Karpas-422 (cell line): ENCODE results near the gene DDOST. TPM values are rescaled to one million over a fixed set of nuclear protein-coding genes. Genes with fewer than 3 reads are reported as not detected.

Experiments used
- DNase-seq: peaks from one replicate; pipeline ENCODE4 v3.0.0-alpha.2; 2015
- H2AFZ ChIP-seq: fragments of 200-600 bp; sonication (generic); 2 replicates; pipeline ENCODE4 v1.6.1; 2014; ENCODE audit warnings: antibody characterized with exemption, low read length, mixed read lengths
- H3K27ac ChIP-seq: fragments of 200-600 bp; sonication (generic); 2 replicates; pipeline ENCODE4 v1.5.1; 2014; ENCODE audit warnings: mild to moderate bottlenecking, low read length, moderate library complexity
- H3K27me3 ChIP-seq: fragments of 200-600 bp; sonication (generic); 2 replicates; pipeline ENCODE4 v1.6.1; 2014; ENCODE audit warnings: low read length, mixed read lengths
- H3K36me3 ChIP-seq: fragments of 200-600 bp; sonication (generic); 2 replicates; pipeline ENCODE4 v1.6.1; 2014; ENCODE audit warnings: low read length, mixed read lengths; ENCODE audit not compliant: insufficient read depth
- H3K4me1 ChIP-seq: fragments of 200-600 bp; sonication (generic); 2 replicates; pipeline ENCODE4 v1.6.1; 2014; ENCODE audit warnings: mild to moderate bottlenecking, low read length, mixed read lengths
- H3K4me2 ChIP-seq: fragments of 200-600 bp; sonication (generic); 2 replicates; pipeline ENCODE4 v1.6.1; 2014; ENCODE audit warnings: low read length, low read depth, mild to moderate bottlenecking; ENCODE audit not compliant: poor library complexity, severe bottlenecking
- H3K4me3 ChIP-seq: fragments of 200-600 bp; sonication (generic); 2 replicates; pipeline ENCODE4 v1.5.1; 2014; ENCODE audit warnings: mild to moderate bottlenecking, antibody characterized with exemption, low read length, mixed read lengths
- H3K79me2 ChIP-seq: fragments of 200-600 bp; sonication (generic); 2 replicates; pipeline ENCODE4 v1.6.1; 2014; ENCODE audit warnings: mild to moderate bottlenecking, low read length, mixed read lengths
- H3K9ac ChIP-seq: fragments of 200-600 bp; sonication (generic); 2 replicates; pipeline ENCODE4 v1.6.0; 2014; ENCODE audit warnings: low read length
- H3K9me2 ChIP-seq: fragments of 200-600 bp; sonication (generic), shearing (Covaris generic); replicated peaks from 2 replicates; pipeline ENCODE4 v1.6.0; 2014; ENCODE audit warnings: mild to moderate bottlenecking, low read length, moderate library complexity; ENCODE audit not compliant: insufficient read depth
- H3K9me3 ChIP-seq: fragments of 300-700, 200-600 bp; sonication (generic); 2 replicates; pipeline ENCODE4 v1.6.1; 2014; ENCODE audit warnings: low read length, mixed read lengths
- H4K20me1 ChIP-seq: fragments of 200-600 bp; sonication (generic); 2 replicates; pipeline ENCODE4 v1.6.1; 2014; ENCODE audit warnings: mild to moderate bottlenecking, antibody characterized with exemption, low read length, low read depth; ENCODE audit not compliant: insufficient read depth
- total RNA-seq: library from RNA; depleted of rRNA; stranded (reverse); fragments of >200 nt; shearing (Covaris generic); gene quantifications from 2 replicates; pipeline ENCODE4 v1.2.3, GENCODE V29; 2014; ENCODE audit warnings: low replicate concordance

DDOST gene
- total RNA-seq, 1 experiment from 2014 or later, result 161 TPM

DNA sequence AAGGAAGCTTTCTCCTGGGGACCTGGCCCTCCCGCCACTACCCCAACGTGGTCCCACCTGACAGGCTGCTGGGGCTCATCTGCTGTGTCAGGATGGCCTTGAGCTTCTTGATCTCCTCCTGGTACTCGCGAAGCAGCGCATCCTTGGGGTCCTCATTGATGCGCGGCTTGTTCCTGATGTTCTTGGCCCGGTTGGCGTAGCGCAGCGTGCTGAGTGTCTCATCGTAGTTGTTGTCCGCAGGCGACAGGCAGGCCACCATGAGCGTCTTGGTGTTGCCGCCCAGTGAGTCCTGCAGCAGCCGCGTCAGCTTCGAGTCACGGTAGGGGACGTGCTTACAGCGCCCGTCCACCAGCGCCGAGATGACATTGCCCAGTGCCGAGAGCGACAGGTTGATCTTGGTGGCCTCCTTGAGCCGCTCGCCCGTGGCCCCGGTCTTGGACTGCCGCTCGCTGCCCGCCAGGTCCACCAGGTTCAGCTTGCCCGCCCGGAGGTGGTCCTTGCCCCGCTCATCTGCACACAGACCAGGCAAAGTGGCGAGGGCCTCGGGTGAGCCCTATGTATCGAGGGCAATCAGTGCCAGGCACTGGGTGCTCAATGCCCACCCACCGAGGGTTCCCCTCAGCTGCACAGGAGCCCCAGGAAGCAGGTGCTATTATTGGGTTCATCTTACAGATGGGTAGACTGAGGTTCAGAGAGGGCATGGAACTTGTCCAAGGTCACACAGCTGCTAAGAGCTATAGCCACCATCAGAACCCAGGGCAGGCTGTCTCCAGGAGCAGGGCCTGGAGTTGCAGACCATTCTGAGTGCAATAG is 43.4 kb upstream of the DDOST start:
- DNase-seq, result no peak
- Histone ChIP-seq H3K9ac (no peak overlapping the region), H3K36me3 (no peaks in the 10 kb centered on the region), H3K4me1 (no peaks in the 10 kb centered on the region), H3K27ac (no peak overlapping the region), H3K27me3 (no peaks in the 10 kb centered on the region), H3K9me2 (no peaks in the 10 kb centered on the region), H3K79me2 (no peaks in the 10 kb centered on the region), H3K9me3 (no peaks in the 10 kb centered on the region), H3K4me2 (no peak overlapping the region), H2AFZ (no peak overlapping the region), H4K20me1 (no peaks in the 10 kb centered on the region), H3K4me3 (no peak overlapping the region)

DNA sequence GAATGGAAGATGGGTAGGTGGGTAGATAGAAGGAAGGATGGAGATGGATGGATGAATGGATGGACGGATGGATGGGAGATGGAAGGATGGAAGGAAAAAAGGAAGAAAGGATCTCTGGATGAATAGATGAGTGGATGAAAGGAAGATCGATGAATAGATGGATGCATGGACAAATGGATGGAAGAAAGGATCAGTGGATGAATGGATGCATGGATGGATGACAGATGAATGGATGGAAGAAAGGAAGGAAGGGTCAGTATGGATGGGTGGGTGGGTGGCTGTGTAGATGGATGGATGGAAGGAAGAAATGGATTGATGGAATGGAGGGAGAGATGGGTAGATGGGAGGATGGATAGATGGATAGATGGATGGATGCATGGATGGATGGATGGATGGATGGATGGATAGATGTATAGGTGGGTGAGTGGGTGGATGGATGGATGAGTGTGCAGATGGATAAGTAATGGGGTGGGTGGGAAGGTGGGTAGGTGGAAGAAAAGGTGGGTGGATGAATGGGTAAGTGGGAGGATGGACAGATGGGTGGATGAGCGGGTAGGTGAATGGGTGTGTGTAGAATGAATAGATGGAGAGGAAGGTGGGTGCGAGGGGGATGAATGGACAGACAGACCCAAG is 42.1 kb upstream of the DDOST start:
- no peak overlapping the region for H3K4me2 ChIP-seq
- H3K4me1 ChIP-seq, result no peaks in the 10 kb centered on the region
- no peaks in the 10 kb centered on the region for H3K9me3 ChIP-seq
- H3K9ac ChIP-seq, result no peak overlapping the region
- no peaks in the 10 kb centered on the region for H3K27me3 ChIP-seq
- no peak overlapping the region for H3K27ac ChIP-seq
- H4K20me1 ChIP-seq, result no peaks in the 10 kb centered on the region
- H2AFZ ChIP-seq, result no peak overlapping the region
- no peaks in the 10 kb centered on the region for H3K9me2 ChIP-seq
- no peaks in the 10 kb centered on the region for H3K36me3 ChIP-seq
- DNase-seq, result no peak
- H3K4me3 ChIP-seq, result no peak overlapping the region
- H3K79me2 ChIP-seq, result no peaks in the 10 kb centered on the region

DNA sequence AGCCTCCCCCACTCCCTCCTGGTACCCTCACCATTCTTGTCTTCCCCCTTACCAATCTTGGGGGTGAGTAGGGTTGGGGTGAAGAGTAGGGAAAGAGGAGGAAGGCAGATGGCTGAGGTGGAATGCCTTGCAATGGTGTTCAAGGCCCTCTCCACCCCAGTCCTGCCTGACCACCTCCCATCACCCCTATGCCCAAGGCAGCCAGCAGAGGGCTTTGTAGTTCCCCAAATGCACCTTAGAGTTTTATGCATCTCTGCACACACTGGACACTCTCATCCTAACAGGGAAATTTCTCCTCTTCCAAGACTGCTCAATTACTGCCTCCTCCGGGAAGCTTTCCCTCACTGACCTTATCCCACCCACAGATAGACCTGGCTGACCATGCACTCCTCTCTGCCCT is 41.2 kb upstream of the DDOST start:
- H3K4me2 ChIP-seq, result no peak overlapping the region
- no peak overlapping the region for H3K9ac ChIP-seq
- H3K27me3 ChIP-seq, result no peaks in the 10 kb centered on the region
- no peak overlapping the region for H3K4me3 ChIP-seq
- no peaks in the 10 kb centered on the region for H3K4me1 ChIP-seq
- H2AFZ ChIP-seq, result no peak overlapping the region
- H3K79me2 ChIP-seq, result no peaks in the 10 kb centered on the region
- no peaks in the 10 kb centered on the region for H4K20me1 ChIP-seq
- peak; percentile 60 for DNase-seq
- H3K9me3 ChIP-seq, result no peaks in the 10 kb centered on the region
- H3K36me3 ChIP-seq, result no peaks in the 10 kb centered on the region
- no peaks in the 10 kb centered on the region for H3K9me2 ChIP-seq
- H3K27ac ChIP-seq, result no peak overlapping the region

DNA sequence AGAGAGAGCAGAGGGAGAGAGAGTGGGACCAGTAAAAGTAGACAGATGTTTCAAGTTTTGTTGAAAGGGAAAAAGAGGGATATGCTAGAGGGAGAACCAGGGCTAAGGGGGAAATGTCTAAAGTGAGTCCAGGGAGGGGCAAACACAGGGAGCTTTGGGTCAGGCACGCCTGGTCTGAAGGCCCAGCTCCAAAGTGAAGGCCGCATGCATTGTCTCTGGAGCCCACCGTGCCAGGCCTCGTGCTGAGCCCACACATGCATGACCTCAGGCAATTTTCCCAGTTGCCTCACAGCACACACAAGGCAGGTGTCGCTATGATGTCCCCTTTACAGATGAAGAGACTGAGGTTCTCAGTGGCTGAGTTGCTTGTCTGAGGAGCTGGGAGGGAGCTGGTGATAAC is 40.7 kb upstream of the DDOST start:
- Histone ChIP-seq H4K20me1 (no peaks in the 10 kb centered on the region), H3K4me1 (peaks cover 3% of the 10 kb centered on the region), H3K27ac (no peak overlapping the region), H3K79me2 (no peaks in the 10 kb centered on the region), H3K36me3 (no peaks in the 10 kb centered on the region), H3K9ac (no peak overlapping the region), H3K27me3 (no peaks in the 10 kb centered on the region), H2AFZ (no peak overlapping the region), H3K9me2 (no peaks in the 10 kb centered on the region), H3K4me2 (no peak overlapping the region), H3K9me3 (no peaks in the 10 kb centered on the region), H3K4me3 (no peak overlapping the region)
- no peak for DNase-seq

DNA sequence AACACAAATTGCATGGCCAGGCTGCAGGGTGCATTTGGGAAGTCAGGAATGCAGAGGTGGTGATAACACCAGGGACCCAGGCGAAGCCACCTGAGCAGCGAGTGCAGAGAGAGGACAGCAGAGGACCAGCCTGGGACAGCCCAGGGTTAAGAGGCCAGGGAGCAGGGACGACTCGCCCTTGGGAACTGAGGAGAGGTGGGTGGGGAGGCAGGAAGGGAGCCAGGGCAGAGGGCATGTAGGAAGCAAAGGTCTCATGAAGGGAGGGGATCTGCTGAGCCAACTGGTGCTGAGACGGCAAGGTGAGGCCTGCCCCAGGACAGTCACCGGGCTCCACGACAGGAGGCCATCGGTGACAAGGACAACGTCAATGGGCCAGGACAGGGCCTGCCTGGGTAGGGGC is 40.3 kb upstream of the DDOST start:
- Histone ChIP-seq H3K79me2 (no peaks in the 10 kb centered on the region), H3K9ac (no peak overlapping the region), H4K20me1 (no peaks in the 10 kb centered on the region), H3K9me2 (no peaks in the 10 kb centered on the region), H3K36me3 (no peaks in the 10 kb centered on the region), H3K4me2 (no peak overlapping the region), H3K27me3 (no peaks in the 10 kb centered on the region), H3K4me3 (no peak overlapping the region), H3K4me1 (peaks cover 6% of the 10 kb centered on the region), H2AFZ (no peak overlapping the region), H3K27ac (no peak overlapping the region), H3K9me3 (no peaks in the 10 kb centered on the region)
- DNase-seq, result no peak

DNA sequence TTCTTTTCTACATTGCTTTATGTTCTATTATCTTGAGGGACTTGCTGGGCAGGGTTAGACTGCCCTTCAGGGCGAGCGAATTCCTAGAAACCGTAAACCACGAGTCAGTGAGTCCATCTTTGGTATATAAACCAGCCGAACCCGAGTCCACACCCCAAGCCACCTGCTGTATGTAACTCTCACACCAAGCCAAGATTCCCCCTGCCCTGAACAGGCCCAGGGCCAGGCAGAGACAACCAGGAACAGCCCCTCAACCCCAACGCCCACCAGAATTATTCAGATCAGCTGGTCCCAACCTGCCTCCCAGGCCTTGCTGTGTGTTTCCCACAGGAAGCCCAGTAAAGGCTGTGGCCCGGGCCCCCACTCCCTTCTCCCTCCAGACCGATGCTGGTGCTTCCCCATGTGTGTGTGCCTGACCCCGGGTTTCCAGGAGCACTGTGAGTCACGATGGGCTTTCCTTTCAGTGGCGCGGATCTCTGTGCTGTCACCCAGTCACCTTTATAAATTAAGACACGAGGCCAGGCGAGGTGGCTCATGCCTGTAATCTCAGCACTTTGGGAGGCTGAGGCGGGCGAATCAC is 39.6 kb upstream of the DDOST start:
- peaks cover 9% of the 10 kb centered on the region for H3K4me1 ChIP-seq
- H2AFZ ChIP-seq, result no peak overlapping the region
- H3K79me2 ChIP-seq, result no peaks in the 10 kb centered on the region
- H3K36me3 ChIP-seq, result no peaks in the 10 kb centered on the region
- H3K27me3 ChIP-seq, result no peaks in the 10 kb centered on the region
- H4K20me1 ChIP-seq, result no peaks in the 10 kb centered on the region
- no peak overlapping the region for H3K9ac ChIP-seq
- no peak overlapping the region for H3K4me2 ChIP-seq
- H3K27ac ChIP-seq, result no peak overlapping the region
- H3K4me3 ChIP-seq, result no peak overlapping the region
- H3K9me3 ChIP-seq, result no peaks in the 10 kb centered on the region
- no peak for DNase-seq
- H3K9me2 ChIP-seq, result no peaks in the 10 kb centered on the region

DNA sequence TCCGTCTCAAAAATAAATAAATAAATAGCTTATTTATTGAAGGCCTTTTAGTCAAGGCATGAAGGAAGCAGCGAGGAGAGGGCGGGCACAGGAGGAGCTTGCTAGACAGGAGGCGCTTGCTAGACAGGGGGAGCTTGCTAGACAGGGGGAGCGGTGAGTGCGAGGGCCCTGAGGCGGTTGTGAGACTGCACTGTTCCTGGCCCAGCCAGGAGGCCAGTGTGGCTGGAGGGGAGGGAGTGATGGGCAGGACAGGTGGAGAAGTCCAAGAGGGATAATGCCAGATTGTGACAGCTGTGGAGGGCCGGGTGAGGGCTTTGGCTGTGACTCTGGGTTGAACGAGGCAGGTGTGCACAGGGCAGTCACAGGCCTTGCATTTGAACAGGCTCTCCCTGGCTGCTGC is 38.4 kb upstream of the DDOST start:
- no peak overlapping the region for H3K4me3 ChIP-seq
- H3K27me3 ChIP-seq, result no peaks in the 10 kb centered on the region
- H3K27ac ChIP-seq, result no peak overlapping the region
- peaks cover 9% of the 10 kb centered on the region for H3K4me1 ChIP-seq
- H4K20me1 ChIP-seq, result no peaks in the 10 kb centered on the region
- no peak overlapping the region for H3K9ac ChIP-seq
- H3K79me2 ChIP-seq, result no peaks in the 10 kb centered on the region
- no peaks in the 10 kb centered on the region for H3K9me2 ChIP-seq
- H3K4me2 ChIP-seq, result no peak overlapping the region
- H3K9me3 ChIP-seq, result no peaks in the 10 kb centered on the region
- DNase-seq, result no peak
- no peaks in the 10 kb centered on the region for H3K36me3 ChIP-seq
- no peak overlapping the region for H2AFZ ChIP-seq

DNA sequence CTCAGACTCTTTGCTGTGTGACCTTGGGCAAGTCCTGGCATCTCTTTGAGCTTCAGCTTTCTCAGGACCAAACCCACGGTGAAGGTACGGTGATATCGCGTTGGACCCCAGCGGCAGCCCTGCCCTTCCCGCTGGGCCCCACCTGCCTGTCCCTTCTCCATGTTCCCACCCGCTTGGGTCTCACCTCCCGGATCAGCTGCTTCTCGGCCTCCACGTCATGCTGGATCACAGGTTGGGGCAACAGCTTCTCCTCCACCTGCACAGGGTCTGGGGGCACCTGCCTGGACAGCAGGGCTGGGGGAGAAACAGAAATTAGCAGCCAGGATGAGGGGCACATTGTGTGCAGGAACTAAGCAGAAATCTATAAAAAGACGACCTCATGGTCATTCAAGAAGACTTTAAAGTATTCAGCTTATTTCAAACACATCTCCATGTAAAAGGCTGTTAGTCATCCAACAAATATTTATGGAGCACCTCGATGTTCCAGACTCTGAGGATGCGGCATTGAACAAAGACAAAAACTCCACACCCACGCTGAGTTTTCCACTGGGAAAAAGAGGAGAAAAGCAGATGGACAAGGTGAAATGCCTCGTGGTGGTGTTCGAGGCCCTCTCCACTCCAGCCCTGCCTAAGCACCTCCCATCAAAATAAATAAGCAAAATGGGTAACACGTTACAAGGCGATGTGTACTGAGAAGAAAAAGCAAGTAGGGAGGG is 37.2 kb upstream of the DDOST start:
- H3K36me3 ChIP-seq, result no peaks in the 10 kb centered on the region
- H3K9me2 ChIP-seq, result no peaks in the 10 kb centered on the region
- H3K4me1 ChIP-seq, result peaks cover 9% of the 10 kb centered on the region
- no peaks in the 10 kb centered on the region for H3K79me2 ChIP-seq
- no peak overlapping the region for H3K4me3 ChIP-seq
- H3K9ac ChIP-seq, result no peak overlapping the region
- no peak for DNase-seq
- H4K20me1 ChIP-seq, result no peaks in the 10 kb centered on the region
- no peaks in the 10 kb centered on the region for H3K9me3 ChIP-seq
- no peak overlapping the region for H3K4me2 ChIP-seq
- H3K27me3 ChIP-seq, result no peaks in the 10 kb centered on the region
- H2AFZ ChIP-seq, result no peak overlapping the region
- H3K27ac ChIP-seq, result no peak overlapping the region
